KMS-11 (cell line): ENCODE data around the gene HHAT.

Experiments used
- H2AFZ ChIP-seq: fragments of 200-600 bp; sonication (generic); 2 replicates; pipeline ENCODE4 v1.6.1; 2016; ENCODE audit warnings: antibody characterized with exemption, mixed run types, low read depth
- H3K27ac ChIP-seq: fragments of 200-600 bp; sonication (generic); 2 replicates; pipeline ENCODE4 v1.6.1; 2016; ENCODE audit warnings: mild to moderate bottlenecking, mixed run types
- H3K27me3 ChIP-seq: fragments of 200-600 bp; sonication (generic); 2 replicates; pipeline ENCODE4 v1.6.1; 2017; ENCODE audit warnings: mild to moderate bottlenecking, low read depth, mixed run types, moderate library complexity; ENCODE audit not compliant: insufficient read depth
- H3K36me3 ChIP-seq: fragments of 200-600 bp; sonication (generic); 2 replicates; pipeline ENCODE4 v1.6.1; 2017; ENCODE audit warnings: mild to moderate bottlenecking, mixed run types; ENCODE audit not compliant: insufficient read depth
- H3K4me1 ChIP-seq: fragments of 200-600 bp; sonication (generic); 2 replicates; pipeline ENCODE4 v1.6.1; 2016; ENCODE audit warnings: mild to moderate bottlenecking, low read depth, mixed run types; ENCODE audit not compliant: poor library complexity, severe bottlenecking
- H3K4me2 ChIP-seq: fragments of 200-600 bp; sonication (generic); 2 replicates; pipeline ENCODE4 v1.7.0; 2016; ENCODE audit warnings: mild to moderate bottlenecking, mixed run types
- H3K4me3 ChIP-seq: fragments of 200-600 bp; sonication (generic); IDR thresholded peaks from 2 replicates; pipeline ENCODE4 v1.6.1; 2017; ENCODE audit warnings: low read depth, low read length, mixed read lengths; ENCODE audit not compliant: insufficient read depth
- H3K79me2 ChIP-seq: fragments of 200-600 bp; sonication (generic); 2 replicates; pipeline ENCODE4 v1.6.1; 2016; ENCODE audit warnings: low read depth, mixed run types; ENCODE audit not compliant: insufficient read depth
- H3K9ac ChIP-seq: fragments of 200-600 bp; sonication (generic); 2 replicates; pipeline ENCODE4 v1.6.1; 2016; ENCODE audit warnings: mild to moderate bottlenecking, mixed run types
- H4K20me1 ChIP-seq: fragments of 200-600 bp; sonication (generic); 2 replicates; pipeline ENCODE4 v1.6.1; 2016; ENCODE audit warnings: mild to moderate bottlenecking, mixed run types; ENCODE audit not compliant: insufficient read depth
- TF ChIP-seq, protein P1 (sequence below): fragments of 200-600 bp; sonication (generic); conservative IDR thresholded peaks from 2 replicates; pipeline ENCODE4 v1.6.1; 2017; ENCODE audit warnings: low read depth, mild to moderate bottlenecking, antibody characterized with exemption, low read length, moderate library complexity, mixed read lengths

Gene HHAT

DNA sequence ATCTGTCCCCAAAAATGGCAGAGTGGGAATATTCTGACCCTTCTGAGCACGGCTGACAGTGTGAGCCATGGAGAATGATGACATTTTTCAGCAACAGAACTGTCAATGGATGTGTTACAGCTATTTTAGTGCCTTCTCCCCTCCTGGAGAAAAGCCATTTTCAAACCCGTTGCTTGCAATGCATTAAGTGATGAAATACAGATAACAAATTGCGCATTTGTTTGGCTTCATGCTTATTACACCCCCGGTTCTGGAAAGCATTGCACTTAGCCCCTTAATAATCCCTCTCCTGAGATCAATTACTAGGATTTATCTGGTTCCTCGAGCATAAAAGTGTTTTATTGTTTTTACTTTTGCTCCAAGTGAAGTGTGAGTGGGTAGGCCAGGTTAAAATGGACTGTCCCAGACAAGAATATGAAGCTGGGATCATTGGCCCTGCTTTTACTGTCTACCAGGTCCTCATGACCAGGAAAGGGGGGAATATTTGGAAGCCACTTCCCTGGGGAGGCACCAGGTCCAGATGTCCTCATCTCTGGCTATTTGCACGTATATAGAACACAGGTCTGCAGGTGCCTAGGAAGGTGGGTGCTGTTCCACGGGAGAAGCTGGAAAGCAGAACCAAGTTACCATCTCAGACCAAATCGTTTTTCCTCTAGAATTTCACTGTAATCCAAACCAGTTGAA, 37.5 kb upstream of the HHAT start:
- Histone ChIP-seq H3K27me3 (no peaks in the 10 kb centered on the region), H3K4me1 (no peaks in the 10 kb centered on the region), H3K4me3 (no peak overlapping the region), H4K20me1 (no peaks in the 10 kb centered on the region), H3K9ac (no peak overlapping the region), H3K79me2 (no peaks in the 10 kb centered on the region), H3K4me2 (no peak overlapping the region), H3K27ac (no peak overlapping the region), H3K36me3 (no peaks in the 10 kb centered on the region), H2AFZ (no peak overlapping the region)
- TF ChIP-seq, protein P1, sequence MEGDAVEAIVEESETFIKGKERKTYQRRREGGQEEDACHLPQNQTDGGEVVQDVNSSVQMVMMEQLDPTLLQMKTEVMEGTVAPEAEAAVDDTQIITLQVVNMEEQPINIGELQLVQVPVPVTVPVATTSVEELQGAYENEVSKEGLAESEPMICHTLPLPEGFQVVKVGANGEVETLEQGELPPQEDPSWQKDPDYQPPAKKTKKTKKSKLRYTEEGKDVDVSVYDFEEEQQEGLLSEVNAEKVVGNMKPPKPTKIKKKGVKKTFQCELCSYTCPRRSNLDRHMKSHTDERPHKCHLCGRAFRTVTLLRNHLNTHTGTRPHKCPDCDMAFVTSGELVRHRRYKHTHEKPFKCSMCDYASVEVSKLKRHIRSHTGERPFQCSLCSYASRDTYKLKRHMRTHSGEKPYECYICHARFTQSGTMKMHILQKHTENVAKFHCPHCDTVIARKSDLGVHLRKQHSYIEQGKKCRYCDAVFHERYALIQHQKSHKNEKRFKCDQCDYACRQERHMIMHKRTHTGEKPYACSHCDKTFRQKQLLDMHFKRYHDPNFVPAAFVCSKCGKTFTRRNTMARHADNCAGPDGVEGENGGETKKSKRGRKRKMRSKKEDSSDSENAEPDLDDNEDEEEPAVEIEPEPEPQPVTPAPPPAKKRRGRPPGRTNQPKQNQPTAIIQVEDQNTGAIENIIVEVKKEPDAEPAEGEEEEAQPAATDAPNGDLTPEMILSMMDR = no peak

DNA sequence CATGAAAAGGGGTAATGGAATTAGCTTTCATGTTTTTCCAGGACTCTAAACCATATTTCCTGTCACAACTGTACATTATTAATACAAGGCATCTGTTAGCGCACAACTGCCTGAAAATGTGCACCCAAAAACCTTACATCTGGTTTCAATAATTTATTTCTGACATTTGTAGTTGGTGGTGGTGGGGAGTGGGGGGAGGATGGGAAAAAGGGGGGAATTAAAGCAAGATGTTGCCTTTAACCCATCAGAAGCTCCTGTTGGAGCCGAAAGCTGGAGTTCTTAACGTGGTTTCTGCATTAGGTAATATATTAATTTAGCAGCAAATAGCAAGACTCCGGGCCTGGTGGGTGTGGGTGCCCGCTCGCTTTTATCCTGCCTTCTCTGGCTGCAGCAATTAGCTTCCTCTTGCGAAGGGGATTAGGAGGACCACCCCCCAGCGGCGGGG, 36.9 kb upstream of the HHAT start:
- no peaks in the 10 kb centered on the region for H3K79me2 ChIP-seq
- H2AFZ ChIP-seq = peak overlapping the region; percentile 85; the same call in 1 of the 2 replicates
- no peaks in the 10 kb centered on the region for H3K36me3 ChIP-seq
- no peak overlapping the region for H3K4me3 ChIP-seq
- no peak overlapping the region for H3K27ac ChIP-seq
- H3K4me2 ChIP-seq = peak overlapping the region; percentile 66; the same call in 1 of the 2 replicates
- TF ChIP-seq, protein P1 = no peak
- H3K27me3 ChIP-seq = no peaks in the 10 kb centered on the region
- no peak overlapping the region for H3K9ac ChIP-seq
- no peaks in the 10 kb centered on the region for H4K20me1 ChIP-seq
- no peaks in the 10 kb centered on the region for H3K4me1 ChIP-seq

DNA sequence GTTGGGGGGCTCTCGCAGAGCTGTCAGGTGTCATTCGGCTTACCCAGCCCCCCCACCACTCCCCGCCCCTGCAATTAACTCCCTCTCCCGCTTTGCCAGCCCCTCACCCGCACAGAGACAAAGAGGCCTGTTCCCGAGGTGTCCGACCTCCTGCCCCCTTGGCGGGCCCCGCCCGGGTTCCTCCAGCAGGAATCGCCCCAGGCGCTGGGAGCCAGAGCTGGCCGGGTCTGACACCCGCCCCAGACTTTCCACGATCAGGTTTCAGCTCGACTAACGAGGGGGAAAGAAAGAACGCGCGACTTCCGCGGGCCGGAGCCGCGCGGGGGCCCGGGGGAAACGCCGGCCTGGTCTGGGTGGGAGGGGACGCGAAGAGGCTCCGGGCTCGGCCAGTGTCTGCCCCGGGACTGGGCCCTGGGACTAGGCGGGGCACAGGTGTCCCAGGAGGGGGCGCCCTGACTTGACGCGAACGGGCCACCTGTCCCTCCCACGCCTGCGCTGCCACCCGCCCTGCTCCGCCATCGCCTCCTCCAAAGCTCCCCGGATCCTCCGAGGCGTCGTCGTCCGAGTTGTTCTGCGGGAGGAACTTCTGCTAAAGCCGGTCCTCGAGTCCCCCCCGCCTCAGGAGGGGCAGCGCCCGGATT, 36.4 kb upstream of the HHAT start:
- H2AFZ ChIP-seq = peak overlapping the region; percentile 85
- TF ChIP-seq, protein P1 = peak; percentile 51
- no peak overlapping the region for H3K27ac ChIP-seq
- peak overlapping the region; percentile 66 for H3K4me2 ChIP-seq
- H3K4me1 ChIP-seq = no peaks in the 10 kb centered on the region
- no peaks in the 10 kb centered on the region for H4K20me1 ChIP-seq
- H3K9ac ChIP-seq = peak overlapping the region; percentile 19; the same call in 1 of the 2 replicates
- H3K4me3 ChIP-seq = peak overlapping the region; percentile 51
- H3K79me2 ChIP-seq = no peaks in the 10 kb centered on the region
- H3K36me3 ChIP-seq = no peaks in the 10 kb centered on the region
- no peaks in the 10 kb centered on the region for H3K27me3 ChIP-seq

DNA sequence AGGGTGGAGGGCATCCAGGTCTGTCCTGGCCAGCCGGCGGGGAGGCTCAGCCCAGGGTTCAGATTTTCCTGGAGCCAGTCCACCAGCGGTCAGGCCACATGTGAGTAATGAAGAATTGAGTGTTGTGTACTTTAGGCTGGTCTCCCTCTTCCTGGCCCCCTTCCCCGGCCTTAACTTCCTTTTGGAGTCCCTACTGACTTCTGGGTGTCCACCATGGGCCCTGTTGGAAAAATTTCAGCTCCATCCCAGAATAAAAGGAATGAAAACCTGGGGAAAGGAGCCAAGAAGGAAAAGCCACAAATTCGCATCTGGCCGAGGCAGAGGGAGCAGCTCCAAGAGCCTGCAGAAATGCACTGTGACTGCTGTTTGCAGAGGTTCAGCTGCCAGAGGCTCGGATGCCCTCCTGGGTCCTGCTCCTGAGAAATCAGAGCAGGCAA, 35.5 kb upstream of the HHAT start:
- H3K27ac ChIP-seq = no peak overlapping the region
- no peaks in the 10 kb centered on the region for H3K27me3 ChIP-seq
- H3K4me1 ChIP-seq = no peaks in the 10 kb centered on the region
- H3K36me3 ChIP-seq = no peaks in the 10 kb centered on the region
- H3K79me2 ChIP-seq = no peaks in the 10 kb centered on the region
- H3K4me3 ChIP-seq = peak overlapping the region; percentile 51
- H3K9ac ChIP-seq = no peak overlapping the region
- no peaks in the 10 kb centered on the region for H4K20me1 ChIP-seq
- peak overlapping the region; percentile 85; the same call in 1 of the 2 replicates for H2AFZ ChIP-seq
- TF ChIP-seq, protein P1 = no peak
- peak overlapping the region; percentile 66; the same call in 1 of the 2 replicates for H3K4me2 ChIP-seq
